Muscle of leg (tissue), 11 donors: ENCODE data around the gene GJB6. TPM values are rescaled to one million over a fixed set of nuclear protein-coding genes. Genes with fewer than 3 reads are reported as not detected.

Source experiments
- DNase-seq: peaks from one replicate; pipeline ENCODE4 v3.0.0; 2013
- H3K27ac ChIP-seq: one replicate; pipeline ENCODE4 v1.5.1; 2013; ENCODE audit warnings: mild to moderate bottlenecking, low read length, control low read depth
- H3K27me3 ChIP-seq: one replicate; pipeline ENCODE4 v1.6.1; 2013; ENCODE audit warnings: low read length; ENCODE audit not compliant: control insufficient read depth, insufficient read depth
- H3K36me3 ChIP-seq: one replicate; pipeline ENCODE4 v1.6.1; 2013; ENCODE audit warnings: low read length; ENCODE audit not compliant: control insufficient read depth, insufficient read depth
- H3K4me1 ChIP-seq: one replicate; pipeline ENCODE4 v1.6.1; 2013; ENCODE audit warnings: low read length; ENCODE audit not compliant: control insufficient read depth, insufficient read depth
- H3K4me3 ChIP-seq: one replicate; pipeline ENCODE4 v1.5.1; 2013; ENCODE audit warnings: low read length, control low read depth
- H3K9me3 ChIP-seq: replicated peaks from 2 replicates; pipeline ENCODE4 v1.6.1; 2013; ENCODE audit warnings: low read depth, low read length; ENCODE audit not compliant: control insufficient read depth
- WGBS: methylation state at CpG from one replicate; pipeline ENCODE4 v1.1.5; 2013; ENCODE audit warnings: missing lambda C conversion rate; ENCODE audit not compliant: insufficient coverage; 5-methylcytosine and 5-hydroxymethylcytosine counted together
- polyA plus RNA-seq, 8 donors: library from polyadenylated mRNA; unstranded; fragments of 120-200 nt; gene quantifications; one replicate each; pipeline versions ENCODE4 v1.2.1 to v1.2.3, GENCODE V29; 2013; ENCODE audit warnings: inconsistent platforms in 1 of 8, low replicate concordance in 1 of 8; ENCODE audit not compliant: insufficient read length in 8 of 8, insufficient read depth in 1 of 8
- total RNA-seq: library from RNA; stranded (reverse); fragments of 120-200 nt; gene quantifications from one replicate; pipeline ENCODE4 v1.2.4, GENCODE V29; 2013

The GJB6 gene
- total and polyA plus RNA-seq, 9 donors = 0.04 to 10.3 (median 0.21) TPM; not detected in 5

- Histone ChIP-seq H3K9me3 (peaks cover 4% of the 10 kb centered on the region), H3K27ac (no peak overlapping the region), H3K27me3 (peaks cover 35% of the 10 kb centered on the region), H3K4me1 (peaks cover 13% of the 10 kb centered on the region), H3K4me3 (no peak overlapping the region), H3K36me3 (no peaks in the 10 kb centered on the region)
- 38% methylated on average over 1 of the region's 5 CpGs for WGBS
- DNase-seq = peak; percentile 52
Measured at GRCh38 chr13:20197361-20197834, 34.7 kb downstream of the GJB6 start.

GRCh38 chr13:20195801-20196200, 36.3 kb downstream of the GJB6 start:
- Histone ChIP-seq H3K27ac (no peak overlapping the region), H3K36me3 (no peaks in the 10 kb centered on the region), H3K4me3 (no peak overlapping the region), H3K27me3 (peaks cover 51% of the 10 kb centered on the region), H3K4me1 (peaks cover 21% of the 10 kb centered on the region), H3K9me3 (no peaks in the 10 kb centered on the region)
- no CpG with 5 or more reads among the region's 8 CpGs for WGBS
- DNase-seq = no peak

- peaks cover 62% of the 10 kb centered on the region for H3K27me3 ChIP-seq
- H3K36me3 ChIP-seq = no peaks in the 10 kb centered on the region
- peaks cover 21% of the 10 kb centered on the region for H3K4me1 ChIP-seq
- WGBS = 9% methylated on average over 21 of the region's 27 CpGs
- no peaks in the 10 kb centered on the region for H3K9me3 ChIP-seq
- no peak for DNase-seq
- no peak overlapping the region for H3K27ac ChIP-seq
- no peak overlapping the region for H3K4me3 ChIP-seq
Measured at GRCh38 chr13:20193907-20194631, 38.0 kb downstream of the GJB6 start.

GRCh38 chr13:20193162-20193906, 38.8 kb downstream of the GJB6 start:
- Histone ChIP-seq H3K9me3 (no peaks in the 10 kb centered on the region), H3K36me3 (no peaks in the 10 kb centered on the region), H3K4me1 (peaks cover 21% of the 10 kb centered on the region), H3K27me3 (peaks cover 64% of the 10 kb centered on the region), H3K4me3 (peak overlapping the region; percentile 36), H3K27ac (no peak overlapping the region)
- DNase-seq = peak; percentile 35
- under 1% methylated on average over 39 of the region's 53 CpGs for WGBS

- no peak for DNase-seq
- Histone ChIP-seq H3K4me1 (peaks cover 21% of the 10 kb centered on the region), H3K27me3 (peaks cover 64% of the 10 kb centered on the region), H3K27ac (no peak within 1 kb of the TSS), H3K4me3 (peak within 1 kb of the TSS; percentile 36), H3K9me3 (no peaks in the 10 kb centered on the region), H3K36me3 (no peaks in the 10 kb centered on the region)
- 0% methylated on average over 18 of the region's 39 CpGs for WGBS
Measured at GRCh38 chr13:20192836-20193161, 39.3 kb downstream of the GJB6 start, which contains the start of gene GJB2. GJB2 (minus strand) TSS chr13:20192938; CDS start chr13:20189581, 3,357 bp downstream.

GRCh38 chr13:20192158-20192835, 39.8 kb downstream of the GJB6 start:
- Histone ChIP-seq H3K9me3 (no peaks in the 10 kb centered on the region), H3K27me3 (peaks cover 64% of the 10 kb centered on the region), H3K4me1 (peaks cover 21% of the 10 kb centered on the region), H3K36me3 (no peaks in the 10 kb centered on the region), H3K27ac (no peak overlapping the region), H3K4me3 (peak overlapping the region; percentile 36)
- under 1% methylated on average over 72 of the region's 73 CpGs for WGBS
- DNase-seq = no peak

GRCh38 chr13:20191311-20192157, 40.6 kb downstream of the GJB6 start:
- peaks cover 21% of the 10 kb centered on the region for H3K4me1 ChIP-seq
- DNase-seq = no peak
- no peaks in the 10 kb centered on the region for H3K9me3 ChIP-seq
- H3K27ac ChIP-seq = no peak overlapping the region
- H3K4me3 ChIP-seq = peak overlapping the region; percentile 36
- WGBS = 30% methylated on average over 15 of the region's 24 CpGs
- peaks cover 63% of the 10 kb centered on the region for H3K27me3 ChIP-seq
- no peaks in the 10 kb centered on the region for H3K36me3 ChIP-seq

GRCh38 chr13:20190481-20191310, 41.4 kb downstream of the GJB6 start:
- H3K27me3 ChIP-seq = peaks cover 62% of the 10 kb centered on the region
- H3K27ac ChIP-seq = no peak overlapping the region
- 87% methylated on average over 12 of the region's 16 CpGs for WGBS
- DNase-seq = no peak
- no peak overlapping the region for H3K4me3 ChIP-seq
- no peaks in the 10 kb centered on the region for H3K36me3 ChIP-seq
- H3K9me3 ChIP-seq = no peaks in the 10 kb centered on the region
- peaks cover 21% of the 10 kb centered on the region for H3K4me1 ChIP-seq

- H3K27ac ChIP-seq = no peak overlapping the region
- no peaks in the 10 kb centered on the region for H3K36me3 ChIP-seq
- no peak for DNase-seq
- H3K4me3 ChIP-seq = no peak overlapping the region
- 80% methylated on average over 4 of the region's 5 CpGs for WGBS
- H3K27me3 ChIP-seq = peaks cover 62% of the 10 kb centered on the region
- peaks cover 21% of the 10 kb centered on the region for H3K4me1 ChIP-seq
- no peaks in the 10 kb centered on the region for H3K9me3 ChIP-seq
Measured at GRCh38 chr13:20190076-20190475, 42.0 kb downstream of the GJB6 start.
